PC-3 (cell line): ENCODE measurements around the gene CFAP210. TPM values are rescaled to one million over a fixed set of nuclear protein-coding genes. Genes with fewer than 3 reads are reported as not detected.

Experiments used
- ATAC-seq: fragments of 200-7000 bp; cut with Tn5 transposase; 2 replicates; pipeline ENCODE4 v1.9.1; 2020; ENCODE audit warnings: mild to moderate bottlenecking, moderate library complexity
- BruUV-seq: library from RNA; stranded (reverse); fragments of 400-500 nt; replicated peaks from 2 replicates; lab custom pipeline; 2021; lab: Mats Ljungman, UMichigan
- CTCF ChIA-PET: fragments of 300-600 bp; sonication (Branson Sonifier 250); formaldehyde crosslinking; loops from one replicate; lab custom pipeline; 2022; ENCODE audit warnings: antibody characterized with exemption; lab: Charles Lee
- POLR2A ChIA-PET: fragments of 300-600 bp; sonication (Branson Sonifier 250); formaldehyde crosslinking; loops from one replicate; lab custom pipeline; 2022; ENCODE audit warnings: antibody characterized with exemption; ENCODE audit not compliant: unreplicated experiment; lab: Charles Lee
- DNase-seq: peaks from one replicate; pipeline ENCODE4 v3.0.0-alpha.2; 2015
- H2AFZ ChIP-seq: fragments of 300-600 bp; sonication (generic); 2 replicates; pipeline ENCODE4 v1.6.0; 2016; ENCODE audit warnings: antibody characterized with exemption, low read length
- H3F3A ChIP-seq: fragments of 300-600 bp; sonication (generic); one replicate; pipeline ENCODE4 v1.6.0; 2017; ENCODE audit warnings: antibody characterized with exemption, low read length, control low read depth, mild to moderate bottlenecking; ENCODE audit not compliant: unreplicated experiment
- H3K27ac ChIP-seq: fragments of 300-600 bp; sonication (generic); 2 replicates; pipeline ENCODE4 v1.5.1; 2016; ENCODE audit warnings: mild to moderate bottlenecking, low read length
- H3K27me3 ChIP-seq: fragments of 300-600 bp; sonication (generic); 2 replicates; pipeline ENCODE4 v1.6.1; 2016; ENCODE audit warnings: low read length, mixed read lengths
- H3K36me3 ChIP-seq: fragments of 300-600 bp; sonication (generic); 2 replicates; pipeline ENCODE4 v1.6.1; 2016; ENCODE audit warnings: low read depth, mixed run types, low read length, mixed read lengths
- H3K4me1 ChIP-seq: fragments of 300-600 bp; sonication (generic); 2 replicates; pipeline ENCODE4 v1.5.1; 2016; ENCODE audit warnings: low read length; ENCODE audit not compliant: insufficient read depth
- H3K4me2 ChIP-seq: fragments of 300-600 bp; sonication (generic); 2 replicates; pipeline ENCODE4 v1.6.0; 2016; ENCODE audit warnings: low read length
- H3K4me3 ChIP-seq: fragments of 300-600 bp; sonication (generic); 2 replicates; pipeline ENCODE4 v1.5.1; 2016; ENCODE audit warnings: mild to moderate bottlenecking, low read length, mixed read lengths
- H3K79me2 ChIP-seq: fragments of 300-600 bp; sonication (generic); 2 replicates; pipeline ENCODE4 v1.6.1; 2017; ENCODE audit warnings: low read length, mixed read lengths
- H3K9ac ChIP-seq: fragments of 300-600 bp; sonication (generic); 2 replicates; pipeline ENCODE4 v1.6.0; 2016; ENCODE audit warnings: mild to moderate bottlenecking, low read length
- H3K9me2 ChIP-seq: fragments of 300-600 bp; sonication (generic); replicated peaks from 2 replicates; pipeline ENCODE4 v1.6.1; 2016; ENCODE audit warnings: mixed run types, low read length, mixed read lengths
- H3K9me3 ChIP-seq: fragments of 300-600 bp; sonication (generic); 2 replicates; pipeline ENCODE4 v1.6.1; 2016; ENCODE audit warnings: low read length, mixed read lengths
- H4K20me1 ChIP-seq: fragments of 300-600 bp; sonication (generic); 2 replicates; pipeline ENCODE4 v1.6.1; 2016; ENCODE audit warnings: low read length, mixed read lengths
- CTCF ChIP-seq: fragments of 300-600 bp; sonication (generic); conservative IDR thresholded peaks from 2 replicates; pipeline ENCODE4 v1.5.1; 2017; ENCODE audit warnings: antibody characterized with exemption, low read depth, mild to moderate bottlenecking, low read length
- EZH2 ChIP-seq: fragments of 300-600 bp; sonication (generic); IDR thresholded peaks from one replicate; pipeline ENCODE4 v1.6.1; 2017; ENCODE audit warnings: antibody characterized with exemption, mild to moderate bottlenecking, low read length; ENCODE audit not compliant: unreplicated experiment
- EZH2phosphoT487 ChIP-seq: fragments of 300-600 bp; sonication (generic); IDR thresholded peaks from 2 replicates; pipeline ENCODE4 v1.6.1; 2018; ENCODE audit warnings: mild to moderate bottlenecking, antibody characterized with exemption, low read length, borderline replicate concordance
- intact Hi-C: fragments of 100-400 bp; cut with micrococcal nuclease; formaldehyde crosslinking; loops from 2 replicates; pipeline ENCODE4 v1.9.0; 2023
- total RNA-seq: library from RNA; depleted of rRNA; stranded (reverse); fragments of >200 nt; gene quantifications from 2 replicates; pipeline ENCODE4 v1.2.3, GENCODE V29; 2014

Gene CFAP210
- total RNA-seq, 1 experiment from 2014 or later, result not detected

- Histone ChIP-seq H3K9ac (no peak overlapping the region), H3K27ac (no peak overlapping the region), H4K20me1 (no peaks in the 10 kb centered on the region), H3K79me2 (peaks cover 14% of the 10 kb centered on the region; the same call in 1 of the 2 replicates), H3F3A (no peaks in the 10 kb centered on the region), H3K9me3 (0 out of 2 replicates have a peak, but pooled peaks cover 4% of the 10 kb centered on the region), H3K4me3 (peak overlapping the region; percentile 70), H3K4me1 (peaks cover 21% of the 10 kb centered on the region), H3K9me2 (no peaks in the 10 kb centered on the region), H2AFZ (peak overlapping the region; percentile 84), H3K36me3 (no peaks in the 10 kb centered on the region), H3K4me2 (peak overlapping the region; percentile 86), H3K27me3 (no peaks in the 10 kb centered on the region)
- ATAC-seq (no peak), DNase-seq (peak; percentile 19)
- TSS peak; percentile 66 for BruUV-seq
- ChIA-PET POLR2A (interaction anchor here (0.7 kb wide), 1 partner anchor 10 kb away, joined by 4 read pairs; no protein-coding TSS in a partner anchor), CTCF (no interaction called here)
- TF ChIP-seq CTCF (peak; percentile 54), EZH2 (no peak)
- intact Hi-C loops, result loop anchor here (10.0 kb wide), 1 partner anchor 109 kb away; the partner anchor contains the start of gene PPIG
These were observed 845 bp downstream of the CFAP210 start for GRCh38 chr2:169693360-169693759.

GRCh38 chr2:169692718-169693117 is 1.5 kb downstream of the CFAP210 start:
- peaks cover 14% of the 10 kb centered on the region; the same call in 1 of the 2 replicates for H3K79me2 ChIP-seq
- no peak overlapping the region for H3K4me3 ChIP-seq
- no peak for TF ChIP-seq EZH2phosphoT487
- TF ChIP-seq CTCF, result no peak
- TF ChIP-seq EZH2, result no peak
- H3K27me3 ChIP-seq, result no peaks in the 10 kb centered on the region
- no peaks in the 10 kb centered on the region for H4K20me1 ChIP-seq
- peaks cover 21% of the 10 kb centered on the region for H3K4me1 ChIP-seq
- POLR2A ChIA-PET, result no interaction called here
- no peak for DNase-seq
- no peaks in the 10 kb centered on the region for H3F3A ChIP-seq
- no peak overlapping the region for H3K27ac ChIP-seq
- no peak for ATAC-seq
- CTCF ChIA-PET, result no interaction called here
- H3K36me3 ChIP-seq, result no peaks in the 10 kb centered on the region
- no peak overlapping the region for H3K9ac ChIP-seq
- BruUV-seq, result no TSS peak
- H3K9me2 ChIP-seq, result no peaks in the 10 kb centered on the region
- H2AFZ ChIP-seq, result no peak overlapping the region
- H3K9me3 ChIP-seq, result 0 out of 2 replicates have a peak, but pooled peaks cover 4% of the 10 kb centered on the region
- intact Hi-C loops, result loop anchor here (10.0 kb wide), 1 partner anchor 108 kb away; the partner anchor contains the start of gene PPIG
- no peak overlapping the region for H3K4me2 ChIP-seq

- CTCF ChIA-PET, result no interaction called here
- intact Hi-C loops, result loop anchor here (10.0 kb wide), 1 partner anchor 106 kb away; the partner anchor contains the start of gene PPIG
These were observed 3.2 kb downstream of the CFAP210 start for GRCh38 chr2:169690958-169691357.

More at GRCh38 chr2:169690958-169691357, 3.2 kb downstream of the CFAP210 start:
- Histone ChIP-seq H3K4me1 (peaks cover 13% of the 10 kb centered on the region), H3K27me3 (no peaks in the 10 kb centered on the region), H4K20me1 (no peaks in the 10 kb centered on the region), H2AFZ (no peak overlapping the region), H3K9ac (no peak overlapping the region), H3K36me3 (no peaks in the 10 kb centered on the region), H3K9me2 (no peaks in the 10 kb centered on the region), H3K27ac (no peak overlapping the region), H3K79me2 (peaks cover 6% of the 10 kb centered on the region; the same call in 1 of the 2 replicates), H3K9me3 (0 out of 2 replicates have a peak, but pooled peaks cover 4% of the 10 kb centered on the region), H3K4me3 (no peak overlapping the region), H3F3A (no peaks in the 10 kb centered on the region), H3K4me2 (no peak overlapping the region)
- no peak for TF ChIP-seq EZH2
- TF ChIP-seq CTCF, result no peak
- TF ChIP-seq EZH2phosphoT487, result no peak
- ATAC-seq (no peak), DNase-seq (no peak)
- POLR2A ChIA-PET, result interaction anchor here (0.7 kb wide), 1 partner anchor 25 kb away, joined by 5 read pairs; no protein-coding TSS in a partner anchor
- BruUV-seq, result no TSS peak
